Stomach (tissue), 9 donors: Measurements from ENCODE around the gene FGF5. TPM values are rescaled to one million over a fixed set of nuclear protein-coding genes. Genes with fewer than 3 reads are reported as not detected.
"Not testable (repeated sequence)": the region's sequence is repeated elsewhere in the genome, so short reads cannot be mapped to it uniquely, and the experiment has no call there.

Source experiments
- DNase-seq, 2 donors: peaks; one replicate each; pipeline versions ENCODE4 v3.0.0 to v3.0.0-alpha.2; 2013 to 2019
- H3K27ac ChIP-seq, 5 donors: fragments of 200-600 bp in 4 of 5; sonication (generic) in 4 of 5; one replicate each; pipeline ENCODE4 v1.5.1; 2013 to 2019; ENCODE audit warnings: mild to moderate bottlenecking in 1 of 5, moderate library complexity in 1 of 5
- H3K27me3 ChIP-seq, 3 donors: fragments of 200-600 bp; sonication (generic); one replicate each; pipeline ENCODE4 v1.5.1; 2017 to 2019; ENCODE audit warnings: mixed run types in 1 of 3
- H3K36me3 ChIP-seq, 4 donors: fragments of 200-600 bp; sonication (generic); 1 replicate in 3 of 4; 2 replicates in 1 of 4; pipeline ENCODE4 v1.5.1; 2016 to 2019
- H3K4me1 ChIP-seq, 4 donors: fragments of 200-600 bp; sonication (generic); one replicate each; pipeline ENCODE4 v1.5.1; 2016 to 2019
- H3K4me3 ChIP-seq, 4 donors: fragments of 200-600 bp; sonication (generic) in 3 of 4; one replicate each; pipeline ENCODE4 v1.5.1; 2016 to 2019; ENCODE audit warnings: mild to moderate bottlenecking in 1 of 4
- H3K9me3 ChIP-seq, 4 donors: fragments of 200-600 bp; sonication (generic); one replicate each; pipeline ENCODE4 v1.5.1; 2016 to 2019
- CTCF ChIP-seq, 7 experiments: fragments of 450-650 bp in 4 of 7; fragments of 200-600 bp in 3 of 7; sonication (generic) in 3 of 7; IDR thresholded peaks; one replicate each; pipeline ENCODE4 v1.5.1; 2016 to 2019; ENCODE audit warnings: antibody characterized with exemption in 7 of 7, control low read depth in 2 of 7, mild to moderate bottlenecking in 1 of 7
- EP300 ChIP-seq: sonication (generic); formaldehyde crosslinking; IDR thresholded peaks from one replicate; pipeline ENCODE4 v1.6.1; 2017; ENCODE audit warnings: antibody characterized with exemption
- POLR2A ChIP-seq, 4 donors: fragments of 450-650 bp; IDR thresholded peaks; one replicate each; pipeline ENCODE4 v1.6.1; 2016; ENCODE audit warnings: antibody characterized with exemption in 4 of 4, control low read depth in 2 of 4, mild to moderate bottlenecking in 1 of 4, moderate library complexity in 1 of 4
- POLR2AphosphoS5 ChIP-seq, 3 donors: sonication (generic); formaldehyde crosslinking; IDR thresholded peaks; one replicate each; pipeline ENCODE4 v1.6.1; 2016; ENCODE audit warnings: antibody characterized with exemption in 3 of 3
- WGBS, 5 donors: extraction: QIAGEN DNeasy Blood & Tissue Kit in 3 of 5; methylation state at CpG; one replicate each; pipeline versions ENCODE4 v1.1.5 to v1.1.7; 2013 to 2018; 5-methylcytosine and 5-hydroxymethylcytosine counted together
- intact Hi-C: fragments of 100-400 bp; cut with DNase I; formaldehyde crosslinking; loops from one replicate; pipeline ENCODE4 v1.15.1; 2023; ENCODE audit warnings: low total_unique reads
- polyA plus RNA-seq, 3 donors: library from polyadenylated mRNA; stranded (reverse); fragments of 200-250 nt; gene quantifications; one replicate each; pipeline ENCODE4 v1.2.3, GENCODE V29; 2013
- total RNA-seq, 5 donors: library from RNA; depleted of rRNA; stranded (reverse); fragments of >200 nt; gene quantifications; one replicate each; pipeline versions ENCODE4 v1.1.0 to v1.2.3, GENCODE V29; 2014 to 2016
- donor health status: healthy with polysubstance abuse.
- donor health status: Bipolar disorder and iron deficiency.
- donor health status: healthy.

Gene FGF5
- total and polyA plus RNA-seq, 8 donors = 0.18 TPM; not detected in 7

DNA sequence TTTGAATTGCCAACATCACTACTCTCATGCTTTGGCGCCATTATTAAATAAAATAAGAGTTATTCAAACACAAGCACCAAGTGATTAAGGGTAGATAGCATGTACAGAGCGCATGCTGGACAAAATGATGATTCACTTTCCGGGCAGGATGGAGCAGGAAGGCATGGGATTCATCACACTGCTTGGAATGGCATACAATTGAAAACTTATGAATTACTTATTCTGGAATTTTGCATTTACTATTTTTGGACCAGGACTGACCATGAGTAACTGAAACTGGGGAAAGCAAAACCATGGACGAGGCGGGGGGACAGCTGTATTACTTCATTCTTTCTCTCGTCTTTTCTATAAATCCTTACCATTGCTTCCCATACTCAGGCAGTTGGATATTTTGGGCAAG lies 28.5 kb upstream of the FGF5 start:
- Histone ChIP-seq H3K9me3 (no peaks in the 10 kb centered on the region), H3K4me1 (no peaks in the 10 kb centered on the region), H3K27ac (no peak overlapping the region), H3K4me3 (no peak overlapping the region), H3K27me3 (peaks cover 0 to 18% (median 0%) of the 10 kb centered on the region in 3 donors), H3K36me3 (no peaks in the 10 kb centered on the region)
- DNase-seq = no peak
- TF ChIP-seq POLR2AphosphoS5 (IDR thresholded peaks at IDR 0.05) (no peak), CTCF (IDR thresholded peaks at IDR 0.05) (no peak), POLR2A (IDR thresholded peaks at IDR 0.05) (no peak), EP300 (no peak)
- 65 to 84% (median 82%) methylated on average over 6 of the region's 6 CpGs for WGBS, 5 donors
- intact Hi-C loops = no loop called here

DNA sequence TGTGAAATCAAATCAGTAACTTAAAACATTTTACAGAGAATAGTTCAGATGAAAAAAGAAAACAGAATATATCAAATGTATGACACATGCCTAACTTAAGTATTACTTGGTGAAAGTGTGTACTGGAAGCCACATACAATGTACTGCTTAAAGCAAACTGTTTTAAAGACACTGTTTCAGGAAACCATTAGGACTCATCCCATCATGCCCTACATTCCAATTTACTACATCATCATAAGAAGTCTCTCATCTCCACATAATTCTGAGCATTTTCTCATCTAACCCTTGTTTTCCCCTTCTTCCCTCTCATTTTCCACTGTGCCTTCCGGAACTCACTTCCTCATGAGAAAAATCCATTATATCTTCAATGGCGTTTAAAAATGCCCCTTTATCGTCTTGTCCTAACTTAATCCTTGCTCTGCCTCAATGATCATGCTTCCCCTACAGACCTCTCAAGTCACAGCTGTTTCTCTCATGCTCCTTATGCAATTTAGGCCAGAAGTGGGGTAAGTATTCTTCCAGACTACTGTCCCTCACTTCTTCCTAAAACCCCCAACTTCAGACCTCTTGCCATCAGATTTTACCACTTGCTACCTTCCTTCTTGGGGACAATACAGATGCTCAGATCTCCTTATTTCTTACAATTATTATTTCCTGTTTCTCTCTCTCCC lies 26.8 kb upstream of the FGF5 start:
- no peak for DNase-seq

GRCh38 chr4:80240976-80241375 lies 25.5 kb upstream of the FGF5 start:
- Histone ChIP-seq H3K4me3 (no peak overlapping the region), H3K4me1 (no peaks in the 10 kb centered on the region), H3K27ac (no peak overlapping the region), H3K36me3 (no peaks in the 10 kb centered on the region), H3K27me3 (peaks cover 0 to 17% (median 0%) of the 10 kb centered on the region in 3 donors), H3K9me3 (no peaks in the 10 kb centered on the region)
- no peak for DNase-seq
- no peak for TF ChIP-seq POLR2A (IDR thresholded peaks at IDR 0.05)
- intact Hi-C loops = no loop called here

More for the DNA sequence above, 26.8 kb upstream of the FGF5 start:
- no peak overlapping the region for H3K27ac ChIP-seq
- TF ChIP-seq CTCF (IDR thresholded peaks at IDR 0.05) (no peak), EP300 (no peak), POLR2AphosphoS5 (IDR thresholded peaks at IDR 0.05) (no peak), POLR2A (IDR thresholded peaks at IDR 0.05) (no peak)
- H3K27me3 ChIP-seq = peaks cover 0 to 17% (median 0%) of the 10 kb centered on the region in 3 donors
- H3K9me3 ChIP-seq = no peaks in the 10 kb centered on the region
- intact Hi-C loops = no loop called here
- 82 to 94% (median 88%) methylated on average over 3 of the region's 3 CpGs for WGBS, 5 donors
- H3K4me1 ChIP-seq = no peaks in the 10 kb centered on the region
- H3K36me3 ChIP-seq = no peaks in the 10 kb centered on the region
- H3K4me3 ChIP-seq = no peak overlapping the region

DNA sequence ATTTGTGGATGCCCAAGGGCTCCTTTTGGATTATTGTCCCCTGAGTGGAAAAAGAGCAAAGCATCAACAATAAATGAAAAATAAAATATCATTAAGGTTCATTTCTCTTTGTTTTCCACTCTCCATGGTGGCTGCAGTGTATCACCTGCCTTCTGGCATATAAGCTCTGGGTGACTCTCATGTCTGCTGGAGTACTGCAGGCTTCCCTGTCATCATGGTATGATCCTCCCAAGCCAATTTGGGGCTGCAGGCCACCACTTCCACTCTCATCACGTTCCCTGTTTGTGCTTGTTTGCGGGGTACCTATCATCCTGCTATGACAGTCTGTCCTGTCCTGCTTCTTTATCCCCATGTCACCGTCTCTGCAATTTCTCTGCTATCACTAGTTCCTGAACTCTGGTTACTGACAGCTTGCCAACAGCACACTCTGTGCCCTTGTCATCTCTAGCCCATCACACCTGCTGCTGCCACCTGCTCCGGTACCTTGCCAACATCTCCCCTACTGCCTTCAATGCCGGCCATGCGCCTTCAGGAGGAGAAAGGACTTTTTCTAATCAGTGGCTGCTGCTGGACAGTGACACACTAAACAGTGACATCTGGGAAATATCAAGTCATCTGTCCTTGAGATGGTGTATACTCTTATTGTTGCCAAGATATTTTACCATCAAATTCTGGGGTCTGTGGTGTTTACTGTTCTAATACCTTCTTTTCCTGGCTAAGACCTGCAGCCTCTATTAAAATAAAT lies 23.0 kb upstream of the FGF5 start:
- Histone ChIP-seq H3K36me3 (no peaks in the 10 kb centered on the region), H3K27ac (no peak overlapping the region), H3K9me3 (no peaks in the 10 kb centered on the region), H3K27me3 (peaks cover 0 to 17% (median 0%) of the 10 kb centered on the region in 3 donors), H3K4me3 (no peak overlapping the region), H3K4me1 (no peaks in the 10 kb centered on the region)
- DNase-seq = no peak
- intact Hi-C loops = no loop called here
- no peak for TF ChIP-seq CTCF (IDR thresholded peaks at IDR 0.05)
- TF ChIP-seq EP300 = no peak
- TF ChIP-seq POLR2A (IDR thresholded peaks at IDR 0.05) = no peak
- no peak for TF ChIP-seq POLR2AphosphoS5 (IDR thresholded peaks at IDR 0.05)
- WGBS, 5 donors = 52 to 72% (median 66%) methylated on average over 6 of the region's 6 CpGs

GRCh38 chr4:80247484-80247883 lies 19.0 kb upstream of the FGF5 start:
- H3K27ac ChIP-seq, H3K4me1 ChIP-seq, H3K36me3 ChIP-seq, DNase-seq, H3K4me3 ChIP-seq, H3K9me3 ChIP-seq, intact Hi-C loops: not testable (repeated sequence)
- 93 to 95% (median 94%) methylated on average over 1 of the region's 1 CpG for WGBS, 5 donors
- H3K27me3 ChIP-seq = peaks cover 0 to 17% (median 0%) of the 10 kb centered on the region in 3 donors
